ENCODE measurements around the gene TLN1.

TLN1 gene

GRCh38 chr9:35717132-35717870, 14.7 kb downstream of the TLN1 start:
- no peak for TF ChIP-seq CTCF (conservative IDR thresholded peaks at IDR 0.05)
- H3K27ac ChIP-seq, result no peak overlapping the region

GRCh38 chr9:35716230-35716629, 15.8 kb downstream of the TLN1 start:
- no peak for TF ChIP-seq CTCF (conservative IDR thresholded peaks at IDR 0.05)
- H3K27ac ChIP-seq, result no peak overlapping the region

- no peak overlapping the region for H3K27ac ChIP-seq
- no peak for TF ChIP-seq CTCF (conservative IDR thresholded peaks at IDR 0.05)
Measured at GRCh38 chr9:35714579-35715252, 17.3 kb downstream of the TLN1 start.

GRCh38 chr9:35714123-35714522, 17.9 kb downstream of the TLN1 start:
- no peak for TF ChIP-seq CTCF (conservative IDR thresholded peaks at IDR 0.05)
- H3K27ac ChIP-seq, result no peak overlapping the region

GRCh38 chr9:35713578-35713977, 18.4 kb downstream of the TLN1 start:
- H3K27ac ChIP-seq, result no peak overlapping the region
- no peak for TF ChIP-seq CTCF (conservative IDR thresholded peaks at IDR 0.05)

GRCh38 chr9:35712762-35713400, 19.1 kb downstream of the TLN1 start:
- H3K27ac ChIP-seq, result no peak overlapping the region
- TF ChIP-seq CTCF (conservative IDR thresholded peaks at IDR 0.05), result peak; percentile 16
